HepG2 (cell line): ENCODE measurements around the gene ABCA2. TPM values are rescaled to one million over a fixed set of nuclear protein-coding genes. Genes with fewer than 3 reads are reported as not detected.

Source experiments
- EZH2 ChIP-seq: conservative IDR thresholded peaks from 2 replicates; pipeline ENCODE4 v1.6.1; 2012; ENCODE audit warnings: mild to moderate bottlenecking, low read depth, low read length, moderate library complexity
- FOXK1 ChIP-seq: sonication (generic); formaldehyde crosslinking; IDR thresholded peaks from 2 replicates; pipeline ENCODE4 v1.4.0; 2020; ENCODE audit warnings: low read depth, missing genetic modification reagents, borderline replicate concordance
- HMGXB4 ChIP-seq, 2 experiments: sonication (generic) in 1 of 2; formaldehyde crosslinking in 1 of 2; IDR thresholded peaks; 2 replicates each; pipeline versions ENCODE4 v1.4.0 to v1.6.1; 2018 to 2020; ENCODE audit warnings: missing genetic modification reagents in 2 of 2, borderline replicate concordance in 1 of 2, low read depth in 1 of 2, mild to moderate bottlenecking in 1 of 2, missing biosample characterization in 1 of 2
- NFIC ChIP-seq: IDR thresholded peaks from 2 replicates; pipeline ENCODE4 v1.6.1; 2012; ENCODE audit warnings: mild to moderate bottlenecking, low read length, inconsistent platforms
- PHF8 ChIP-seq: sonication (generic); formaldehyde crosslinking; IDR thresholded peaks from 2 replicates; pipeline ENCODE4 v1.5.0; 2020; ENCODE audit warnings: missing genetic modification reagents
- POGZ ChIP-seq: sonication (generic); formaldehyde crosslinking; IDR thresholded peaks from 2 replicates; pipeline ENCODE4 v1.4.0; 2020; ENCODE audit warnings: mild to moderate bottlenecking, missing genetic modification reagents
- REST ChIP-seq, 2 experiments: IDR thresholded peaks; 2 replicates each; pipeline ENCODE4 v1.6.1; 2011 to 2012; ENCODE audit warnings: low read length in 2 of 2, borderline replicate concordance in 1 of 2, low read depth in 1 of 2, mild to moderate bottlenecking in 1 of 2, moderate library complexity in 1 of 2
- TP53 ChIP-seq: sonication (generic); formaldehyde crosslinking; conservative IDR thresholded peaks from 2 replicates; pipeline ENCODE4 v1.4.0; 2020; ENCODE audit warnings: missing genetic modification reagents
- ZBTB10 ChIP-seq: sonication (generic); formaldehyde crosslinking; IDR thresholded peaks from 2 replicates; pipeline ENCODE4 v1.4.0; 2020; ENCODE audit warnings: missing genetic modification reagents, borderline replicate concordance
- ZNF225 ChIP-seq: sonication (generic); formaldehyde crosslinking; IDR thresholded peaks from 2 replicates; pipeline ENCODE4 v1.4.0; 2020; ENCODE audit warnings: mild to moderate bottlenecking, missing genetic modification reagents
- ZNF512 ChIP-seq: sonication (generic); formaldehyde crosslinking; IDR thresholded peaks from 2 replicates; pipeline ENCODE4 v1.4.0; 2020; ENCODE audit warnings: mild to moderate bottlenecking, missing genetic modification reagents
- ZSCAN22 ChIP-seq: sonication (generic); formaldehyde crosslinking; IDR thresholded peaks from 2 replicates; pipeline ENCODE4 v1.4.0; 2020; ENCODE audit warnings: mild to moderate bottlenecking, missing genetic modification reagents
- polyA plus RNA-seq, 8 experiments: library from polyadenylated mRNA; depleted of rRNA in 3 of 8; stranded (reverse) in 7 of 8; unstranded in 1 of 8; fragments of >200 nt; fragmentation: Illumina TruSeq in 4 of 8; extraction: Trizol in 4 of 8; gene quantifications; 2 replicates each; pipeline versions ENCODE4 v1.2.1 to v1.2.3, GENCODE V29; 2011 to 2016; ENCODE audit warnings: low read depth in 4 of 8, missing spikeins in 1 of 8, mixed read lengths in 1 of 8; ENCODE audit not compliant: insufficient read depth in 1 of 8
- total RNA-seq, 5 experiments: library from RNA; depleted of rRNA; stranded (reverse); fragments of >200 nt; fragmentation: Illumina TruSeq; extraction: Trizol; gene quantifications; 2 replicates each; pipeline ENCODE4 v1.2.3, GENCODE V29; 2016; ENCODE audit warnings: low read depth in 1 of 5
- TF ChIP-seq, protein P1 (sequence below): sonication (generic); formaldehyde crosslinking; IDR thresholded peaks from 2 replicates; pipeline ENCODE4 v1.5.1; 2020; ENCODE audit warnings: mild to moderate bottlenecking, missing genetic modification reagents, moderate library complexity
- TF ChIP-seq, protein P2 (sequence below): IDR thresholded peaks from 2 replicates; pipeline ENCODE4 v1.6.1; 2018; ENCODE audit warnings: missing genetic modification reagents

Gene ABCA2
- total and polyA plus RNA-seq, 2 of the 13 experiments (the other 11 are each of a cell fraction or from before 2014, with no cell fraction given), result 2.9 to 19.2 TPM

DNA sequence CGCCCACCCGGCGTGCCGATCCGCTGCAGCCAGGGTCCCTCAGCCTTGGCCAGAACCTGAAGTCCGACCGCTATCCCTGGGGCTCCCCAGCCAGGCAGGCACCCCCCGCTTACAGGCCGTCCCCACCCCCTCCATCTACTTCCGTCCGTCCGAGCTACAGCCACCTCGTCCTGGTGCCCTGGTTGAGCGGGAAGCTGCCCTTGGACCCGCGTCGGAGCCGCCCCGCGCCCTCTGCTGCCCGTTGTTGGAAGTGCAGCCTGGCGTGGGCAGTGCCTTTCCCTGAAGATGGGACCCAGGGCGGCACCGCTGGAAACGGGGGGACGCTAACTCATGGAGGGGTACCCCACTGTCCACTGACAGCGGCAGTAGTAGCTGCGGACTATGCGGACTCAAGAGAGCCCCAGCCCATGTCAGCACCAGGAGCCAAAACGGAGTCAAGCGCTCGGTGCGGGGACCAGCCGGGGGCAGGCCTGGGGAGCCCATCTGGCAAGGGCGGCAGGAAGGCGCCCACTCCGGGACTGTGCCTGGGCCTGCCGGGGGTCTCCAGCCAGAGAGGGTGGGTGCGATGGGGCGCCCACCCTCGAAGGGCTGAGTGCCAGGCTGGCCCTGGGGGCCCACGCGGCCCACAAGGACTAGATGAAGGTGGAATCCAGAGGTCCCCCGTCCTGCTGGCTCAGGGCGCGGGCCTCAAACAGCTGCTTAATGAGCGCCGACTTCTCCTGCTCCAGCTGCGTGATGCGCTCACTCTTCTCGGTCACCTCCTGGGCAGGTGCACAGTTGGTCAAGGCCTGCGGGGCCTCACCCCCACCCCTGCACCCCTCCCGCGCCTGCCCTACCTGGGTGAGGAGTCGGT, 36.2 kb upstream of the ABCA2 start (continued):
- TF ChIP-seq REST (IDR thresholded peaks at IDR 0.05; ENCODE audit: borderline replicate concordance in 1 of 2, low read depth in 1 of 2, low read length in 2 of 2), result peak in 1 of 2 experiments; percentile 46; a peak in 1 of 4 replicates
- no peak for TF ChIP-seq ZNF512 (CRISPR knock-in tag)
- TF ChIP-seq EZH2, result no peak
- no peak for TF ChIP-seq TP53
- TF ChIP-seq HMGXB4 (CRISPR knock-in tag; IDR thresholded peaks at IDR 0.05; ENCODE audit: borderline replicate concordance in 1 of 2, low read depth in 1 of 2), result peak; percentile 37 to 63; a peak in 2 of 4 replicates
- no peak for TF ChIP-seq ZBTB10 (CRISPR knock-in tag)
- TF ChIP-seq, protein P1, sequence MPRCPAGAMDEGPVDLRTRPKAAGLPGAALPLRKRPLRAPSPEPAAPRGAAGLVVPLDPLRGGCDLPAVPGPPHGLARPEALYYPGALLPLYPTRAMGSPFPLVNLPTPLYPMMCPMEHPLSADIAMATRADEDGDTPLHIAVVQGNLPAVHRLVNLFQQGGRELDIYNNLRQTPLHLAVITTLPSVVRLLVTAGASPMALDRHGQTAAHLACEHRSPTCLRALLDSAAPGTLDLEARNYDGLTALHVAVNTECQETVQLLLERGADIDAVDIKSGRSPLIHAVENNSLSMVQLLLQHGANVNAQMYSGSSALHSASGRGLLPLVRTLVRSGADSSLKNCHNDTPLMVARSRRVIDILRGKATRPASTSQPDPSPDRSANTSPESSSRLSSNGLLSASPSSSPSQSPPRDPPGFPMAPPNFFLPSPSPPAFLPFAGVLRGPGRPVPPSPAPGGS, result 0 out of 2 replicates have a peak, but pooled peaks have one; percentile 51
- peak; percentile 20; the same call in 1 of the 2 replicates for TF ChIP-seq PHF8 (CRISPR knock-in tag)
- no peak for TF ChIP-seq ZSCAN22 (CRISPR knock-in tag)
- TF ChIP-seq ZNF225 (CRISPR knock-in tag), result no peak
- no peak for TF ChIP-seq POGZ (CRISPR knock-in tag)
- TF ChIP-seq NFIC, result no peak
- TF ChIP-seq, protein P2, sequence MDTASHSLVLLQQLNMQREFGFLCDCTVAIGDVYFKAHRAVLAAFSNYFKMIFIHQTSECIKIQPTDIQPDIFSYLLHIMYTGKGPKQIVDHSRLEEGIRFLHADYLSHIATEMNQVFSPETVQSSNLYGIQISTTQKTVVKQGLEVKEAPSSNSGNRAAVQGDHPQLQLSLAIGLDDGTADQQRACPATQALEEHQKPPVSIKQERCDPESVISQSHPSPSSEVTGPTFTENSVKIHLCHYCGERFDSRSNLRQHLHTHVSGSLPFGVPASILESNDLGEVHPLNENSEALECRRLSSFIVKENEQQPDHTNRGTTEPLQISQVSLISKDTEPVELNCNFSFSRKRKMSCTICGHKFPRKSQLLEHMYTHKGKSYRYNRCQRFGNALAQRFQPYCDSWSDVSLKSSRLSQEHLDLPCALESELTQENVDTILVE (CRISPR knock-in tag), result 0 out of 2 replicates have a peak, but pooled peaks have one; percentile 32
- no peak for TF ChIP-seq FOXK1 (CRISPR knock-in tag)
